ENCODE data around the gene NTN5.
A peak's percentile ranks its signal among the peaks of the same experiment; 100 is the strongest.

The NTN5 gene

DNA sequence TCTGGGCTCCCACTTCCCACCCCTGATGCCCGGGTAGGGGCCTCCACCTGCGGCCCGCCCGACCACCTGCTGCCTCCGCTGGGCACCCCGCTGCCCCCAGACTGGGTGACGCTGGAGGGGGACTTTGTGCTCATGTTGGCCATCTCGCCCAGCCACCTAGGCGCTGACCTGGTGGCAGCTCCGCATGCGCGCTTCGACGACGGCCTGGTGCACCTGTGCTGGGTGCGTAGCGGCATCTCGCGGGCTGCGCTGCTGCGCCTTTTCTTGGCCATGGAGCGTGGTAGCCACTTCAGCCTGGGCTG, 43.6 kb downstream of the NTN5 start:
- no peak for DNase-seq

DNA sequence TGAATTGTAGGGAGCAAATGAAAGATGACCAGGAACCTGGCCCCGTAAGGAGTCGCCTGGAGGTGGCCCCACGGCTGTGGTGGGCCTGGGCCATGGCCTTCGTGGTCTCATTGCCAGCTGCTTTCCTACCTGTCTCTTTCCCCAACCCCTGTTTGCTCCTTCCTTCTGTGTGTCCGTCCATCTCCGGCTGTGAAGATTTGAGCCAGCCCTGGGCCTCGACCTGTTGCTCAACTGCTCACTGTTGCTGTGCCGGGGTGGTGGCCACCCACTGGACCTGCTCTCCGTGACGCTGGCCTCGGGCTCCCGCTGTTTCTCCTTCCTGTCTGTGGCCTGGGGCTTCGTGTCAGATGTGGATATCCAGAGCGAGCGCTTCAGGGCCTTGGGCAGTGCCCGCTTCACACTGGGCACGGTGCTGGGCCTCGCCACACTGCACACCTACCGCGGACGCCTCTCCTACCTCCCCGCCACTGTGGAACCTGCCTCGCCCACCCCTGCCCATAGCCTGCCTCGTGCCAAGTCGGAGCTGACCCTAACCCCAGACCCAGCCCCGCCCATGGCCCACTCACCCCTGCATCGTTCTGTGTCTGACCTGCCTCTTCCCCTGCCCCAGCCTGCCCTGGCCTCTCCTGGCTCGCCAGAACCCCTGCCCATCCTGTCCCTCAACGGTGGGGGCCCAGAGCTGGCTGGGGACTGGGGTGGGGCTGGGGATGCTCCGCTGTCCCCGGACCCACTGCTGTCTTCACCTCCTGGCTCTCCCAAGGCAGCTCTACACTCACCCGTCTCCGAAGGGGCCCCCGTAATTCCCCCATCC, 44.1 kb downstream of the NTN5 start:
- no peak for DNase-seq

DNA sequence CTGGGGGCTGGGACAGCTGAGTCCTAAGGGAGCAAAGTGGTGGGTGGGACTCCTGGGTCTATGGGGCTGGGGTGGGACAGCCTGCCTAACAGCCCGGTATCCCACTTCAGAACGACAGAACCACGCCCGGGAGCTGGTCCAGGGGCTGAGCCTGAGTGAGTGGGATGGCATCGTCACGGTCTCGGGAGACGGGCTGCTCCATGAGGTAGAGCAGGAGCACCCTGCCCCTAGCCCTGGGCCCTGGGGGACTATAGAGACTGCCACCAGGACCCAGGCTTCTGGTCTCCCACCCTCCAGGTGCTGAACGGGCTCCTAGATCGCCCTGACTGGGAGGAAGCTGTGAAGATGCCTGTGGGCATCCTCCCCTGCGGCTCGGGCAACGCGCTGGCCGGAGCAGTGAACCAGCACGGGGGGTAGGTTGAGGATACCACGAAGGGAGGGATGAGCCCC, 44.9 kb downstream of the NTN5 start:
- DNase-seq = no peak

DNA sequence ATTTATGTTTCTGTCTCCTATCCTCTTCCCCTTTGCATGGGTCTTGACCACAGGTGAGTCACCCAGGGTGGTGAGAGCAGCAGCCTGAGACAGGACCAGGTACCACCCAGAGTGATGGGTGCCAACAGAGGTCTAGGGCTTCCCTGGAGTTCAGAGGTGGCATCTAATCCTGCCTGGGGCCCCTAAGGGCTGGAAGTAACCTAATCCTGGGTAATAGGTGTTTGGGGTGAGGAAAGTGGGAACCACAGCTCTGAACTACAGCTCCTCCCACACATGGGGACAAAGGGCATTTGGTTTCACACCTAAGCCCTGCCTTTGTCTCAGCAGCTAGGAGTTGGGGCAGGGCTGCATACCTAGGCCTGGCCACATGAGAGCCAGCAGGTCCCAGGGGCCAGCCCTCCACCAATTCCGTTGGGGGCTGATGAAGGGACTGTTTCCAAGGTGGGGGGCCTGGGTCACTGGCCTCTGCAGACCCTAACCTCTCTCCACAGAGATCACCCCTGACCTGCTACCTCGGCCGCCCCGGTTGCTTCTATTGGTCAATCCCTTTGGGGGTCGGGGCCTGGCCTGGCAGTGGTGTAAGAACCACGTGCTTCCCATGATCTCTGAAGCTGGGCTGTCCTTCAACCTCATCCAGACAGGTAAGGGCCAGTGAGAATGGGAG, 45.5 kb downstream of the NTN5 start:
- DNase-seq = no peak

DNA sequence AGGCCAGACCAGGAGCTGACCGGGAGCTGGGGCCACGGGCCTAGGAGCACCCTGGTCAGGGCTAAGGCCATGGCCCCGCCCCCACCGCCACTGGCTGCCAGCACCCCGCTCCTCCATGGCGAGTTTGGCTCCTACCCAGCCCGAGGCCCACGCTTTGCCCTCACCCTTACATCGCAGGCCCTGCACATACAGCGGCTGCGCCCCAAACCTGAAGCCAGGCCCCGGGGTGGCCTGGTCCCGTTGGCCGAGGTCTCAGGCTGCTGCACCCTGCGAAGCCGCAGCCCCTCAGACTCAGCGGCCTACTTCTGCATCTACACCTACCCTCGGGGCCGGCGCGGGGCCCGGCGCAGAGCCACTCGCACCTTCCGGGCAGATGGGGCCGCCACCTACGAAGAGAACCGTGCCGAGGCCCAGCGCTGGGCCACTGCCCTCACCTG, 46.9 kb downstream of the NTN5 start:
- no peak for DNase-seq

DNA sequence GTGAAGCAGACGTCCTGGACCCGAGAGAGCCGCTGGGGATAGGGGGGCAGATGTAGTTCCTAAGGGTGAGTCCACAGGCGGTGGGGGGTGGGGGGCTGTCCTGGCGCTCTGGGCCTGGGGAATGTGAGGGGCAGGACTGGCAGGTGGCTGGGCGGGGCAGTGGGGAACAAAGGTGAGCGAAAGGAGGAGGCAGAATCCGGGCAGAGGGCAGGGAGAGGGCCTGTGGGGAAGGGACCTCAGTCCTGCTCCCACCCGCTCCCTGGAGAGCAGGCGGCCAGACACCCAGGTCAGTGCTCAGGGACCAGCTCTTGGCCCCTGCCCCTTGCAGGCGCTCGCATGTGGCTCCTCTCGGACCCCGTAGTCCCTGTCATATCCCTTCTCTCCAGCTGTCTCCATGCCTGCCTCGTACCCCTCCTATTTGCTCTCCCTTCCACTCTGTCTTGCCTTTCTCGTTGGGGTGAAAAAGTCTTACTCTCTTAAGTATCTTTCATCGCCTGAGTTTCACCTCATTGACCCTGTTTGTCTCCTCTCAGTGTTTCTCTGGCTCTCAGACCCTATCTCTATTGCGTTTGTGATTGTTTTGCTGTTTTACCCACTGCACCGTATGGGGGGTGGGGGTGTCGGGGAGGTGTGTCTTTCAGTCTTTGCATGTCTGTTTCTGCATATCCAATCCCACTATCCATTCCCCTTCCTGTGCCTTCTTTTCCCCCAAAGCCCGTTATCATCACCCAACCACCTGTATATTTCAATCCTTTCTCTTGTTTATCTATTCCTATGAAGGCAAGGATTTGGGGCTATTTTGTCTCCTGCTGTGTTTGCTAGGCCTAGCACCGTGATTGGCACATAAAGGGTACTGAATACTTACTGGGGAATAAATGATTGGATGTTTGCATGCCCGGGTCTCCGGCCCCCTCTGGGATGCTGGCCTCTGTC, 47.8 kb downstream of the NTN5 start:
- DNase-seq = no peak

DNA sequence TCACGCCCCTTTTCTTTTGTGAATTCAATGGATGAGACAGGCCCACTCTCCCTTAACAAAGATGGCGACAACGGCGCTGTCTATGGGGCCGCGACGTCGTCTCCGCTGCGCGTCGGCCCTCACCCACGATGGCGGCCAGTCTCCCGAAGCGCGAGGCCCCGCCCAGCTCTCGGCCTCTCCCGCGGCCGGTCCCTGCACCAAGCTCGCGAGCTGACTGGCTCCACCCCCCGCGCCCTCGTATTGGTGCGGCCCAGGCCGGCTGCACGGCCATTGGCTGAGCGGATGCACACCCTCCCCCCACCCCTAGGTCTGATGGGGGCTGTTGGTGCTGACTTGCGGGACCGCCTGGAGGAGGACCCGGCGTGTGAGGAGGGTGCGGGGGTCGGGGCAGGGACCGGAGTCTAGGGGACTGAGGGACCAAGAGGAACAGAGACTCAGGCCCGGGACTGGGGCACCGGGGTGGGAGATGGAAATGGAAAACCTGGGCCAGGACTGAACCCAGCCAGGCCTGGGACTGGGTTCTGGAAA, 48.7 kb downstream of the NTN5 start:
- DNase-seq = peak; percentile 98 to 99

DNA sequence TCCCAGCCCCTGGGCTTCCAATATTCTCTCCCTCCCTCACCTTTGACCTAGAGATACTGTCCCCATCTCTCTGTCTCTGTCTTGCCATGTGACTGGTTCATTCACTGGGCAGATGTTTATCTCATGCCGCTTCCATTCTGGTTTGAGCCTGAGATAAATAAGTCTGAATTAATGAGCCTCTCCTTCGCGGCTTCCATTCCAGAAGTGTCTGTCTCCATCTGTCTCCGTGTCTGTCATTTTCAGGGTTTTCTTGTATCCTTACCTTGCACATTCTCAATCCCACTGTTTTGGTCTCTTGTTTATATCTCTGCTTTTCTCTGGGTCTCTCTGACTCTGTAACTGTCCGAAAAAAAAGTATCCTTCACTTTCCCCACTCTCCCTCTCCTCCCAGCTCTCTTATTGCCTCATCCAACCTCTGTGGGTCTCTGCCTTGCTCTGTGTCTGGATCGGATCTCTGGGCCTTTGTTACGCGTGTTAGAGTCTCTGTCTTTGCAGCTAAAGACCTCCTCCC, 49.2 kb downstream of the NTN5 start:
- DNase-seq = no peak

DNA sequence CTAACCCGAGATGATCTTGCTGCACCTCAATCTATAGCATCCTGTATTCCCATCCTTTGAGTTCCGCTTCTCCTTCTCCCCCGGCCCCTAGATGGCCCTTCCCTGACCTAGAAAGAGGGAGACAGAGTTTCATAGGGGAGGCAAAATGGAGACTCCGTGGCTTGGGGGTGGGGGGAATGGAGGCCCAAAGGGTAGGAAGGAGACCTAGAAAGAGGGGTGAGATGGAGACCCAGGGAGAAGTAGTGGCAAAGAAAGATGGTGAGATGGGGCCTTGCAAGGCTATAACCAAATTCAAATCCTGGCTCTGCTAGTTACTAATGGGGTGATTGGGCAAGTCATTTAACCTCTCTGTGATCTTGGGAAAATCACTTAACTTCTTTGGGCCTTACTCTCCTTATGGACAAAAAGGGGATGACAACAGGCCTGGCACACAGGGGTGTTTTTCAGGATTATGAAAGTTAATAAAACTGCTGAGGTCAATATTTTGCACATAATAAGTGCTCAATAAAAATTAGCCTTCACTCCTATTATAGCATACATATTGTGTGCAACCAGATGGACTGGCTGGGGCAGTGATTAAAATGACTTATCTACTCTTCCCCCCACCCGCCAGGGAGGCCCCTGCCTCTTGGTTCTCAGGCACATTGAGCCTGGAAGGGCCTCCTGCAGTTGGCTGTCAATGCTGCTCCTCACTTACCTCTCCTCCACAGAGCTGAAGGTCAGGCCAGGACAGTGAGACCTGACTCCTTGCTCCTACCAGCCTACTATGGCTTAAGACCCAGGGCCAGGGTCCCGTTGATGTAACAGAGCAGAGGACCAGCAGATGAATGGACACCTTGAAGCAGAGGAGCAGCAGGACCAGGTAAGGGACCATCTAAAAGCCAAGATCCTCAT, 52.9 kb downstream of the NTN5 start:
- no peak for DNase-seq

DNA sequence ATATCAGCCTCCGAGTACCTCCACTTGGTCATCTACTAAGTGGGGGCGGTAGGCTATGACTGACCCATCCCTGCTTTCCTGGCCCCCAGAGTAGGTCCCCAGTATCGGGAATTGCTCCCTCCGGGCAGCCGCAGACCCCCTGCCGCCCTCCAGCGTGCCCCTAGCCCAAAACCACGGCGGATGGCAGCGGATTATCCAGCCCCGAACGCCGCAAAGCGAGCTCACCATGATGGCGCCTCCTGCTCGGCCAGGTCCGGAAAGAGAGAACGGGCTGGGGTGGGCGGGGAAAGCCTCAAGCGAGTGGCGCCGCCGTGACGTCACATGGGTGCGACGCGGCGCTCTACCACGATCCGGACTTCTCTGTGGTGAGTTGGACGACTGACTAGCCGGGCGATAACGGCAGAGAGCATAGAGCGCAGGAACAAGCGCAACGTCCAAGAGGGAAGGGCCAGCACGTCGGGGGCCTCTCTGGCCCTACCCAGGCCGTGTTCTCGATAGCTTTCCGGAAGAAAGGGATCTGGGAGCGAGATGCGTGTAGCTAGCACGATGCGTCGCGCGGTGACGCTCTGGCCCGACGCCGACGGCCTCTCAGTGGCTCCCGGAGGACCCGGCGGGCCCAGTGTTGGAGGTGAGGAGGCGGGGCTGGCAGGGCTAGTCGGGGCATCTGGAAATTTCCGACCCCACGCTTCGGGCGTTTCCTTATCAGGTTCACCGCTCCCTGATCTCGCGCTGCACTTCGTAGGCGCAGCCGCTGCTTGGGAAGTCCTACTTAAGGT, 53.7 kb downstream of the NTN5 start, which contains the start of the genes RPL18 and SPHK2:
Gene RPL18, minus strand, starts transcription at position 263 of the 776 bp plus-strand sequence. Its CDS starts 35 bp downstream, at position 228.
Gene SPHK2, plus strand, starts transcription at position 591 of the 776 bp plus-strand sequence. CDS start 1,009 bp downstream, outside the sequence.
- peak; percentile 95 to 96 for DNase-seq

DNA sequence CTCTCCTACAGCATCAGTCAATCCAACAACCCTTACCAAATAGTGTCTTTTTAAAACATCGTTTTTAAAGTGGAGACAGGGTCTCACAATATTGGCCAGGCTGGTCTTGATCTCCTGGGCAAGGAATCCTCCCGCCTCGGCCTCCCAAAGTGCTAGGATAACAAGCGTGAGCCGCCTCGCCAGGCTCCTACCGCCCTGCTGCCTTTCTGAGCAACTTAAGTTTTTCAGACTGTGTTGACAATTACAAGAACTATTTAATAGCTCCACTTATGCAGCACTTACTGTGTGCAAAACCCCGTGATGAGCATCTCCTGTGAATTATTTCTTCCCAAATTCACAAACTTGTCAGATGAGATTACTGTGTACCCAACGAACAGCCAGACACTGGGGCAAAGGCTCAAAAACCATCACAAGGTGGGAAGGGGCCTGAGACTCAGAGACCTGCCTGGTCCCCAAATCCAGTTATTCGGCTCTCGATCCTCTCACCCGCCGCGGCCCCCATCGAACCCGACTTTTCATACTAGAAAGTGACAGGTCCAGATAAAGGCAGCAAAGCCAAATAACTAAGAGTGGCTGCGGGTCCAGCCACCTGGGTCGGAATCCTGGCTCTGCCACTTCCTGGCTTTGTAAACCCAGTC, 54.4 kb downstream of the NTN5 start:
- no peak for DNase-seq

DNA sequence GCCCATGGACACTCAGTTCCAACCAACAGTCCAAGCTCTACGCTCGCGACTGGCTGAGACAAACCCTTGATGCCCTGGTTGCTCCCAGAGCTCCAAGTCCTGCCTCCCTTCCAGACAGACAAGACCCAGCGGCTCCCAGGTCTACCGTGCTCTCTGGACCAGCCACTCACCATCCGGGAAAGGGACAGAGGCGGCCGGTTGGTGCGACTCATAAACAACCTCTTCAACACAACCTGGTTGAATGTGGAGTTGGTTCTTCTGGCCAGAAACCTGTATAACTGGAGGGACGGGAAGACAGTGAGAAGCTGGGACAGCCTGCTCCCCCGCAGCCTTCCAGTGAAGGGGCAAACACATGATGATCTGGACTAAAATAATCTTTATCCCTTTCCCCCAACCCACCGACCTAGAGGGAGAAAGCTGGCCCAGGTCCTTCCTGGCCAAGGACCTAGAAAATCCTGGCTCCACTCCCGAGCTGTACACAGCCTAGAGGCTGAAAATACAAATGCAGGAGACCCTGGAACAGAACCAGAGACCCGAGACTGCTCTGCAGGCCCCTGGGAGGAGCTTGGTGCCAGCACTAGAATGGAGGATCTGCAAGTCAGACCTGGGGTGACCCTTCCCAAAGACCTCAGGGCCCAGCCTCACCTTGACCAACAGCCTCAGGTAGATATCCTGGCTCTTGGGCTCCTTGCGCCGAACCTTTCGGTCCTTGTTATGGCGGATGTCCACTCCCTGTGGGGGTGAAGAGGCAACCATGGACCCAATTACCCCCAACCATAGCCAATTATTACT, 55.5 kb downstream of the NTN5 start:
- DNase-seq = no peak

DNA sequence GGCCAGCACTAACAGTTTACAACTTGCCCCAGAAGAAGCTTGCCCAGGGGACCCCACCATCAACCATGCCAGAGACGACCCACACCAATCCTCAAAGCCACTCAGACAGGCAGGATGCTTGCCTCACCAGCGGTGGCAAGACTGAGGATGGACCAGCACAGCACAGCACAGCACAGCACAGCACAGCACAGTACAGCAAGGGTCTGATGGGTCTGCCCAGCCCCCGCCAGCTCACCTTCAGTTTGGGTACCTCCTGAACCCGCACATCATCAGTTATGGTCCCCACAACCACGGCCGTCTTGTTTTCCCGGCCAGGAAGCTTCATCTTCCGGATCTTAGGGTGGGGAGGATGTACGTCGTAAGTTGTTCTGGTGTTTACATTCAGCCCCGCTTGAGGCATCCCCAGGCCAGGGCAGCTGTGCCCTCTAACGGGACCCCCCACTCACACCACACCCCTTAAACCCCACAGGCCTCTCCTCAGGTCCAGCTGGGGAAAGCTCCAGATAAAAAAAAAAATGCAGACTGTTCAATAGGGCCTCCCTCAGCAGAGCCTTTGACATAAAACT, 56.2 kb downstream of the NTN5 start:
- DNase-seq = no peak

DNA sequence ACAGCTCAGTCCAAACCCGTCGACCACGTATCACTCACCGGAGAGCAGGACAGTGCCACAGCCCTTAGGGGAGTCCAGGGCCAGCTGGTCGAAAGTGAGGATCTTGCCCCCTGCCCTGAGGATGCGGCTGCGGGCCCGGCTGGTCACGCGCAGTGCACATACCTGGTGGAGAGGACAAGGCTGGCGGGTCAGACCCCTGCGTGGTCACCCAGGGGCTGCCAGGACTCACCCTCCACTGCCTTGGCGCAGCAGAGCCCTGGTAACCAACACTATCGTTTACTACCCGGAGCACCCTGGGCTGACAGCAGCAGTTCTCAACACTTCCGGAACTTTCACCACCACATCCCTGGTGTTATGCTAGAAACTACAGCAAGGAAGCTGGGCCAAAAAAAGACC, 56.8 kb downstream of the NTN5 start:
- DNase-seq = no peak

DNA sequence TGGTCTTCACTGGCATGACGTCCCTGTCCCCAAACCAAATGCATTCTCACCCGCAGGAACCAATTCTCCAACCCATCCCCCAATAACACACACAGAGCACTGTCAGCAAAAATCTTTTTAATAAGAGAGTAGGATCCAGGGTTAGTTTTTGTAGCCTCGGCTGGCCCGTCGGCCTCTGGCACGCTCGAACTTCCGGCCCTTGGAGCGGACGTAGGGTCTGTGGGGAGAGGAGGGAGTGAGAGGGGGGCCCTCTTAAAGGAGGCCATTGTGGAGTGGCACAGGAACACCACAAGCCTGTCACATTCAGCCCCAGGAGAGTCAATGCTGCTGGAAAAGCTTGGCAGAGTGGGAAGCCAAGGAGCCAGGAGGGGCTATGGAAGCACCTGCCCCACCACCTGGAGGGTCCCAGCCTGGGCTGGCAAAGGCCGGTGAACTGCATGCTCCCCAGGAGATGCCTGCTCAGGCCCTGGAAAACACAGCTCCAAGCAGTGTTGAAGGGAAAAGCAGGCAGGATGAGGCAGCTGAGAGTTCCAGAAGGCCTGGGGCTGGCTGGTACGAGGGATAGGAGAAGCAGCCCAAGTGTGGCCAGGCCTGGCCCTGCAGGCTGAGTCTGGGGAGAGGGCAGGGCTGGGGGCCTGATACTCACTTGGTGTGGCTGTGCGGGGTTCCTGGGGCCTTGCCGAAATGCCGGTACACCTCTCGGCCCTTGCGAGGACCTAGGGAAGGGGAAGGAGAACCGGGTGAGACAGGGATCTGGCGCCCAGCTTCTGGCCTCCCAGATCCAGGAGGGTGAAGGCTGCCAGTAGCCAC, 57.4 kb downstream of the NTN5 start:
- no peak for DNase-seq

DNA sequence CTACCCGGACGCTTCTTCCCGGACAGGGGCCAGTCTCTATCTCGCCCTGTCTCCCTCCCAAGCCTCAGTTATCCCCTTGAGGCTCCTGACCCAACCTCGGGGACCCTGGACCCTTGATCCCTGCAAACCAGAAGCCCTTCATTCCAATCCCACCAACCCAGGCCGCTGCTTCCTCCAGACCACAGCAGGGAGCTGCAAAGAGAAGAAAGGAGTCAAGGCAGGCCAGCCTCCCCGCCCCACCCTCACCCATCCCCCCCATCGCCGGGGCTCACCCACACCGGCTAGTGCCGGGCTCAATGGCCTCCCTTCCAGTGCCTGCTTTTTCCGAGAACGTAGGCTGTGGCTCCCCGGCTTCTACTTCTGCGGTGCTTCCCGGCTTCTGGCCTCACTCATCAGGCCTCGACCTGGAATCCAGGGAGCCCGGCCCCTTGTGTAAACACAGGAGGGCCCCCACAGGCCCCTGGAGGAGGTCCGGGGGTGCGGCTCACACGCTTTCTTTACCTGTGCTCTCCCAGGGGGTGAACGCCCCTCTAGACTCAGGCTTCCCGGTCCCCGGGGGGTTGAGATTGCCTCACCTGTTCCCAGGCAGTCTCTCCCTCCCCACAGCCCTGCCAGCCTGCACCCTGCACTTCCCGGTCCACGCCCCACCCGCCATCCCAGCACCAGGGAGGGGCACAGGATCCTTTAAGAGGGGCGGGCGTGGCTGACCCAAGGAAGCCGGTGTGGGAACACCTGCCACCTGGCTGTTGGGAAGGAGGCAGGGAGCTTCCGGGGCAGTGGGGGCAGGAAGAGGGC, 58.2 kb downstream of the NTN5 start, which contains the start of gene FAM83E:
Gene FAM83E, minus strand, starts transcription at position 641 of the 795 bp plus-strand sequence. CDS start 1,704 bp downstream, outside the sequence.
- peak in 1 of 2 donors; percentile 54 for DNase-seq

DNA sequence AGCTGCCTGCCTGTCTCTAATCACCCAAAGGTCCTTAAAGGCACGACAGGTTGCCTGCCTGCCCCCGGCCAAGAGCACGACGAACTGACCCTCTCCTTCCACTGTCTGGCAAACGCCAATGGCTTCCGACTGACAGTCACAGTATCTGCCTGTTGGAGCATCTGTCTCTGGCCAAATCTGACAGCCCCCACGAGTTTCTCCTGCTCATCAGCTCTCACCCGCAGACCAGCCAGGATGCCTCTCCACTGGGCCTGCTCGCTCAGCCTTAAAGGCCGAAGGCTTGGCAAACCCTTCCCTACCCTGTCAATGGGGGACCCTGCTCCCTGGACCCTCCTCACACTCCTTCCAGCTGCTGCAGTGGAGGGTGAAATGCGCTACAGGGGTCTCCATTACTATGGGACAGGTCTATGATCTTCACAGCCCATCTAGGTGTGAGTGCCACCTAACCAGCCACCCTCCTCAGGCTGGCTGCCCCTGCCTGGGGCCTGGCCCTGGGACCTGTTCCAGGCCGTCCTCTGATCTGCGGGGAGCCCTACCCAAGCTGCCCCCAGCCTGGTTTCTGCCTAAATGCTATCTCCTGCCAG, 58.9 kb downstream of the NTN5 start:
- no peak for DNase-seq

Data from stimulated activated CD4-positive, alpha-beta T cell treated with anti-CD3 and anti-CD28 coated beads, Interleukin-2, amount 100 ng/mL, for 24 hours (primary cell).